GM18868 (cell line): ENCODE measurements around the gene STIP1.
A peak's percentile ranks its signal among the peaks of the same experiment; 100 is the strongest.

ENCODE experiments used
- ATAC-seq: cut with Tn5 transposase; IDR thresholded peaks from one replicate; pipeline ENCODE4 v1.9.1; 2021; ENCODE audit warnings: mild to moderate bottlenecking, moderate library complexity; ENCODE audit not compliant: unreplicated experiment

The STIP1 gene

GRCh38 chr11:64248578-64248977 lies 62.6 kb downstream of the STIP1 start:
- no peak for ATAC-seq

- no peak for ATAC-seq
Measured at GRCh38 chr11:64249038-64249437, 63.1 kb downstream of the STIP1 start.

DNA sequence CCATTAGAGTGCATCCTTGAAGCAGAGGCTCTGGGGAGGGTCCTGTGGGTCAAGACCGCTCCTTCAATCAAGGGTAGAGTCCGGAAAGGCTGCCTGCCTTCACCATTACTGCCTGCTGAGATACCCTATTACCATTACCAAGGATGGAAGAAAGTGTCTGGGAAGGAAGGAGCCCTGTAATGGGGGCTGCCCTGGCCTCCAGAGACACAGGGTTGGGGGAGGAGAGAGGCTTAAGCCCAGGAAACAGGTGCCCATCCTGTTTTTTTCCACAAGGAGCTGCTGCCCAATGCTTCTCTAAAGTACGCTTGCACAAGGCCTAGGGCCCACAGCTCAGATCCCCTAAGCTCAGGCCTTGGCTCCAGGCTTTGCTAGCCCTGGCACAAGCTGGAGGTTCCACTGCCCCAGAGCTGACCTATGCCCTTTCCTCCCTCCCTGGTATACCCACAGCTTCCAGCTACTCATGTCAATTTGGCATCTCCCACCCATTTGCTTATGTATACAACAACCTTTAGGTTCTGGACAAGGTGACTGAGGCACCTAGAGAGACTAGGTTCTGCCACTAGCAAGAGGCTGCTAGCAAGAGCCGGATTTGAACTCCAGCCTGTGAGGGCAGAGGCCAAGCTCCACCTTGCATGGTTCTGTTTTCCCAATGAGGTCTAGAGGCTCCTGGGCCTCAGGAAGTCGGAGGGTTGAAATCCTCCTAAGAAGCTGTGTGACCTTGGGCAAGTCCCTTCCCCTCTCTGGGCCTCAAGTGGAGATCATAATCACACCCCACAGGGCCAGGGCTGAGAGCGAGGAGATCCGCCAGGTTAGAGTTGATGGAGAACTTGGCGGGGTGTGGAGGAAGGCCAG lies 63.8 kb downstream of the STIP1 start:
- no peak for ATAC-seq

GRCh38 chr11:64250415-64251015 lies 64.5 kb downstream of the STIP1 start:
- ATAC-seq, result no peak

DNA sequence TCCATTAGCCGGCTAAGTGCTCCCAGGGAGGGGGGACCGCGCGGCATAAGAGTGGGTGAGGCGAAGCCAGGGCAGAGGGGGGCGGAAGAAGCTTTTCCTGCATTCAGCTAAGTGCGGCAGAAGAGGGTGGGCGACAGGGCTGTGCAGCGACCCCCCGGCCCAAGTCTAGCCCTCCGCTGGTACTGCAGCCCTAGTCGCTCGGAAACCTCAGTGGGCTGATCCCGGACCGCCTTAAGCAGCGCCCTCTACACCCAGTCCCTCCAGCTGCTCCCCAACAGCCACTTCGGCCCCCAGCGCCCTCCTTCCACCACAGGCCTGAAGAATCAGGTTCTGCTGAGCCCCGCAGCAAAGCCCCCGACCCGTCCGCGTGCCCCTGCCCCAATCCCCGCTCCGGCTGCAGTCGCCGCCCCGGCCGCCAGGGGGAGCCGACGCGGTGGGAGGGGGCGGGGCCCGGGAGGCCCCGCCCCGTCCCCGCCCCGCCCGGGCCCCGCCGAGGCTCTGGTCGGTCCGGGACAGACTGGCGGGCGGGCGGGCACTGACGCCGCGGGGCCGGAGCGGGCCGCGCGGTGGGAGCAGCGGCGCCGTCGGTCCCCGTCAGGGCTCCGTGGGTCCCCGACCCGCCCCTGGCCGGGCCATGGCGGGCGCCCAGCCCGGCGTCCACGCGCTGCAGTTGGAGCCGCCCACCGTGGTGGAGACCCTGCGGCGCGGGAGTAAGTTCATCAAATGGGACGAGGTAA lies 65.2 kb downstream of the STIP1 start, which contains the start of gene PLCB3:
PLCB3 (plus strand) TSS at position 515 of the 737 bp plus-strand sequence; CDS start at position 635, 120 bp downstream.
- ATAC-seq, result peak; percentile 52

- ATAC-seq, result no peak
Measured at GRCh38 chr11:64251753-64252002, 65.7 kb downstream of the STIP1 start.

GRCh38 chr11:64252003-64252872 lies 66.3 kb downstream of the STIP1 start:
- ATAC-seq, result no peak

GRCh38 chr11:64253043-64253442 lies 67.1 kb downstream of the STIP1 start:
- no peak for ATAC-seq

GRCh38 chr11:64253481-64253880 lies 67.5 kb downstream of the STIP1 start:
- no peak for ATAC-seq
